HEK293T (cell line): Measurements from ENCODE around the gene NVL.
A peak's percentile ranks its signal among the peaks of the same experiment; 100 is the strongest.
"Not testable (repeated sequence)": the region's sequence is repeated elsewhere in the genome, so short reads cannot be mapped to it uniquely, and the experiment has no call there.

Experiments
- CTCF ChIA-PET: fragments of 350-600 bp; formaldehyde crosslinking; extraction: SDS; loops from one replicate; lab custom pipeline; 2021; ENCODE audit warnings: antibody characterized with exemption, inconsistent platforms; lab: Yijun Ruan, JAX
- POLR2A ChIA-PET: fragments of 350-600 bp; formaldehyde crosslinking; extraction: SDS; loops from one replicate; lab custom pipeline; 2020; ENCODE audit warnings: antibody characterized with exemption, inconsistent platforms; lab: Yijun Ruan, JAX
- DNase-seq: peaks from one replicate; pipeline ENCODE4 v3.0.0; 2012; ENCODE audit warnings: mixed read lengths; ENCODE audit errors: extremely low spot score
- ARNT ChIP-seq: fragments of 450-650 bp; IDR thresholded peaks from 2 replicates; pipeline ENCODE4 v1.6.1; 2017; ENCODE audit warnings: mild to moderate bottlenecking
- BHLHE40 ChIP-seq: fragments of 450-650 bp; IDR thresholded peaks from 2 replicates; pipeline ENCODE4 v1.6.1; 2016; ENCODE audit warnings: mild to moderate bottlenecking, moderate library complexity, borderline replicate concordance
- CTBP1 ChIP-seq: fragments of 450-650 bp; IDR thresholded peaks from 2 replicates; pipeline ENCODE4 v1.6.1; 2016; ENCODE audit warnings: borderline replicate concordance
- ELF4 ChIP-seq: fragments of 450-650 bp; IDR thresholded peaks from 2 replicates; pipeline ENCODE4 v1.6.1; 2017; ENCODE audit warnings: antibody characterized with exemption
- FOXA1 ChIP-seq: fragments of 450-650 bp; IDR thresholded peaks from 2 replicates; pipeline ENCODE4 v1.6.1; 2016; ENCODE audit warnings: mild to moderate bottlenecking
- FOXM1 ChIP-seq: fragments of 450-650 bp; IDR thresholded peaks from 2 replicates; pipeline ENCODE4 v1.6.1; 2017; ENCODE audit warnings: mild to moderate bottlenecking, borderline replicate concordance
- HDGF ChIP-seq: fragments of 450-650 bp; IDR thresholded peaks from 2 replicates; pipeline ENCODE4 v1.6.1; 2017; ENCODE audit warnings: antibody characterized with exemption, borderline replicate concordance
- L3MBTL2 ChIP-seq: fragments of 450-650 bp; conservative IDR thresholded peaks from 2 replicates; pipeline ENCODE4 v1.6.1; 2016; ENCODE audit warnings: mild to moderate bottlenecking
- LEF1 ChIP-seq: fragments of 450-650 bp; IDR thresholded peaks from 2 replicates; pipeline ENCODE4 v1.6.1; 2017; ENCODE audit warnings: mild to moderate bottlenecking, borderline replicate concordance
- NFRKB ChIP-seq: fragments of 450-650 bp; IDR thresholded peaks from 2 replicates; pipeline ENCODE4 v1.6.1; 2016; ENCODE audit warnings: mild to moderate bottlenecking, moderate library complexity
- PKNOX1 ChIP-seq: fragments of 450-650 bp; IDR thresholded peaks from 2 replicates; pipeline ENCODE4 v1.6.1; 2016
- SP1 ChIP-seq: fragments of 450-650 bp; IDR thresholded peaks from 2 replicates; pipeline ENCODE4 v1.6.1; 2017
- SUZ12 ChIP-seq: fragments of 450-650 bp; IDR thresholded peaks from 2 replicates; pipeline ENCODE4 v1.6.1; 2016; ENCODE audit warnings: mild to moderate bottlenecking
- ZNF384 ChIP-seq: fragments of 450-650 bp; IDR thresholded peaks from 2 replicates; pipeline ENCODE4 v1.6.1; 2016

NVL gene

GRCh38 chr1:224359207-224359606 lies 29.2 kb upstream of the NVL start:
- ChIA-PET POLR2A (no interaction called here), CTCF (no interaction called here)
- no peak for TF ChIP-seq ELF4
- no peak for DNase-seq

GRCh38 chr1:224358237-224358636 lies 28.3 kb upstream of the NVL start:
- no peak for DNase-seq
- ChIA-PET CTCF (no interaction called here), POLR2A (interaction anchor here (0.6 to 1.5 kb wide), 2 partner anchors 76 to 101 kb away, joined by 3 to 5 read pairs; partner anchors contain the start of gene WDR26)
- TF ChIP-seq ZNF384 (no peak), L3MBTL2 (no peak), FOXM1 (no peak), SUZ12 (no peak), HDGF (no peak)

GRCh38 chr1:224357626-224358124 lies 27.7 kb upstream of the NVL start:
- TF ChIP-seq LEF1 (no peak), CTBP1 (no peak), NFRKB (no peak), PKNOX1 (no peak)
- DNase-seq, result peak; percentile 43
- ChIA-PET CTCF (no interaction called here), POLR2A (interaction anchor here (0.6 to 1.5 kb wide), 2 partner anchors 77 to 100 kb away, joined by 3 to 5 read pairs; partner anchors contain the start of gene WDR26)

- ChIA-PET CTCF (no interaction called here), POLR2A (interaction anchor here (1.5 to 1.6 kb wide), 2 partner anchors 8 to 78 kb away, joined by 5 to 6 read pairs; partner anchors contain the start of gene WDR26)
- peak; percentile 96 for DNase-seq
- TF ChIP-seq NFRKB (no peak), FOXM1 (peak; percentile 89), LEF1 (no peak), ELF4 (peak; percentile 57), L3MBTL2 (peak; percentile 42), BHLHE40 (no peak), CTBP1 (no peak; the same call in 1 of the 2 replicates), PKNOX1 (peak; percentile 47), SP1 (no peak)
These were observed 27.0 kb upstream of the NVL start, which contains the start of gene CNIH4 for GRCh38 chr1:224356685-224357625. Gene CNIH4 (plus strand): TSS chr1:224356879. CDS start chr1:224356925, 46 bp downstream.

- ChIA-PET POLR2A (no interaction called here), CTCF (interaction anchor here (0.6 kb wide), 1 partner anchor 1150 kb away, joined by 3 read pairs; no protein-coding TSS in a partner anchor)
- TF ChIP-seq ARNT (no peak), CTBP1 (no peak), FOXM1 (no peak), FOXA1 (no peak), ELF4 (no peak), ZNF384 (no peak), L3MBTL2 (no peak)
- no peak for DNase-seq
These were observed 24.3 kb upstream of the NVL start for GRCh38 chr1:224353975-224354925.

GRCh38 chr1:224352436-224353085 lies 22.6 kb upstream of the NVL start:
- CTCF ChIA-PET, POLR2A ChIA-PET, DNase-seq: not testable (repeated sequence)

- CTCF ChIA-PET, DNase-seq, POLR2A ChIA-PET: not testable (repeated sequence)
These were observed 19.7 kb upstream of the NVL start for GRCh38 chr1:224349716-224350115.
